Right lobe of liver (tissue), 4 donors: Measurements from ENCODE around the gene IDUA.

Experiments used
- CTCF ChIP-seq, 4 donors: fragments of 200-600 bp in 3 of 4; fragments of 450-650 bp in 1 of 4; IDR thresholded peaks; one replicate each; pipeline versions ENCODE4 v1.5.1 to v1.8.0; 2016 to 2022; ENCODE audit warnings: antibody characterized with exemption in 4 of 4, mild to moderate bottlenecking in 2 of 4
- POLR2A ChIP-seq: fragments of 450-650 bp; IDR thresholded peaks from one replicate; pipeline ENCODE4 v1.6.1; 2017; ENCODE audit warnings: antibody characterized with exemption, mild to moderate bottlenecking
- donor health status: DM: no; HTN: no; CAD: no.
- donor health status: DM: no; HTN: no; CAD: no.
- donor health status: DM: no; HTN: yes; CAD: no.

GRCh38 chr4:1031346-1031745, 44.5 kb downstream of the IDUA start:
- no peak for TF ChIP-seq POLR2A
- no peak for TF ChIP-seq CTCF (IDR thresholded peaks at IDR 0.05)
